SHP77 treated with DMSO at 0.1 percent for 48 hours (cell line): Measurements from ENCODE around the gene MACROH2A2.
"Not testable (repeated sequence)": the region's sequence is repeated elsewhere in the genome, so short reads cannot be mapped to it uniquely, and the experiment has no call there.

Source experiments
- DNase-seq: peaks from one replicate; lab custom pipeline; 2025; lab: John Stamatoyannopoulos, UW

The MACROH2A2 gene

GRCh38 chr10:70052462-70053217 is at the start of gene MACROH2A2:
MACROH2A2 (plus strand) TSS chr10:70052846; CDS start chr10:70075659, 22,813 bp downstream.
- no peak for DNase-seq

GRCh38 chr10:70007116-70007820 is 45.4 kb upstream of the MACROH2A2 start:
- DNase-seq: no peak

- DNase-seq: no peak
Measured at GRCh38 chr10:70031215-70031614, 21.4 kb upstream of the MACROH2A2 start.

GRCh38 chr10:70032667-70033289 is 19.9 kb upstream of the MACROH2A2 start:
- DNase-seq: no peak

- no peak for DNase-seq
Measured at GRCh38 chr10:70034232-70034631, 18.4 kb upstream of the MACROH2A2 start.

- no peak for DNase-seq
Measured at GRCh38 chr10:70035531-70035930, 17.1 kb upstream of the MACROH2A2 start.

- no peak for DNase-seq
Measured at GRCh38 chr10:70038923-70039322, 13.7 kb upstream of the MACROH2A2 start.

- DNase-seq: no peak
Measured at GRCh38 chr10:70041016-70041415, 11.6 kb upstream of the MACROH2A2 start.

- DNase-seq: not testable (repeated sequence)
Measured at GRCh38 chr10:70041739-70042138, 10.9 kb upstream of the MACROH2A2 start.

GRCh38 chr10:70047066-70047465 is 5.6 kb upstream of the MACROH2A2 start:
- DNase-seq: not testable (repeated sequence)

GRCh38 chr10:70048030-70048723 is 4.5 kb upstream of the MACROH2A2 start:
- no peak for DNase-seq

- no peak for DNase-seq
Measured at GRCh38 chr10:70051848-70052247, 798 bp upstream of the MACROH2A2 start.

GRCh38 chr10:70053218-70053840 is 683 bp downstream of the MACROH2A2 start:
- DNase-seq: no peak

GRCh38 chr10:70053841-70054288 is 1.2 kb downstream of the MACROH2A2 start:
- DNase-seq: no peak

- no peak for DNase-seq
Measured at GRCh38 chr10:70054902-70055301, 2.3 kb downstream of the MACROH2A2 start.

GRCh38 chr10:70055550-70055949 is 2.9 kb downstream of the MACROH2A2 start:
- DNase-seq: no peak

- no peak for DNase-seq
Measured at GRCh38 chr10:70057306-70057705, 4.7 kb downstream of the MACROH2A2 start.

GRCh38 chr10:70060389-70060788 is 7.7 kb downstream of the MACROH2A2 start:
- no peak for DNase-seq

GRCh38 chr10:70063418-70064098 is 10.9 kb downstream of the MACROH2A2 start:
- no peak for DNase-seq

GRCh38 chr10:70064486-70064885 is 11.8 kb downstream of the MACROH2A2 start:
- DNase-seq: no peak

GRCh38 chr10:70066190-70066589 is 13.5 kb downstream of the MACROH2A2 start:
- DNase-seq: no peak
